Activated CD8-positive, alpha-beta memory T cell treated with anti-CD3 and anti-CD28 coated beads, Interleukin-2, amount 50 U/mL, for 4 hours (primary cell): Measurements from ENCODE around the gene ERGIC1.
A peak's percentile ranks its signal among the peaks of the same experiment; 100 is the strongest.
"Not testable (repeated sequence)": the region's sequence is repeated elsewhere in the genome, so short reads cannot be mapped to it uniquely, and the experiment has no call there.

Experiments
- DNase-seq: peaks from one replicate; pipeline ENCODE4 v3.0.0-alpha.2; 2020

The ERGIC1 gene

DNA sequence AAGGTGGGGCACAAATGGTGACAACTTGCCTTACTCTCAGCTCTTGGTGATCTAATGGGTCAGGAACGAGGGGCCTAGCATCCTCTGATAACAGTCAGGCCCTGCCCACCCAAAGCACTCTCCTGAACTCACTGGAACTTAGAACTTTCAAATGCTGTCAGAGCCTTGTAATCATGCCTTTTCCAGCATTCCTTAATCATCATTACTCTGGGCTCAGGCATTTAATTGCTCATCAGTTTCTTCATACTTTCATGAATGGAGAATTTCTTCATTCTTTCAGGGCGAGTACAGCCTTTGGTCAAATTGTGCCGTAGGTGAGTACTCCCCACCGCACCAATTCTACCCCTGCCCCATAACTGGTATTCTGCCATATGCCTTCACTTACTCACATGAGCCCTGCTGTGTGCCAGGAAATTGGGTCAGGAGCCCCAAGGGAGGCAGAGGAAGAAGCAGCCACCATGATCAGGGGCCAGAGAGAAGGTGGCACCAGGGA, 32.8 kb upstream of the ERGIC1 start:
- DNase-seq = no peak

DNA sequence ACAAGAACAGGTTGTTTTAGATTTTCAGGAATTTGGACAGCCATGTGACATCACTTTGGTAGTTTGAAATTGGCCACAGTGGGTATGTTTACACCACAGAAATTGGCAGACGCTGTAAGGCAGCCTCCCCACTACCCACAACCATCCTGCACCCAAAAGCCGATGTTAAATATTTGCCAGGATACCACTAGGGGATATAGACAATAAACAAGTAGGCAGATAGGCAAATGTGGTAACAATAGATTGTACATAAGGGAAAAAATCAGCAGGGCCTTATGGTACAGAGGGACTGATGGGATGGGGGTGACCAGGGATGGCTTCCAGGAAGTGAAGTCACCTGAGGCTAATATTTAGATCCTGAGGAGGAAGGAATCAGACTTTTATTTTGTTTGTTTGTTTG, 31.9 kb upstream of the ERGIC1 start:
- DNase-seq = no peak

DNA sequence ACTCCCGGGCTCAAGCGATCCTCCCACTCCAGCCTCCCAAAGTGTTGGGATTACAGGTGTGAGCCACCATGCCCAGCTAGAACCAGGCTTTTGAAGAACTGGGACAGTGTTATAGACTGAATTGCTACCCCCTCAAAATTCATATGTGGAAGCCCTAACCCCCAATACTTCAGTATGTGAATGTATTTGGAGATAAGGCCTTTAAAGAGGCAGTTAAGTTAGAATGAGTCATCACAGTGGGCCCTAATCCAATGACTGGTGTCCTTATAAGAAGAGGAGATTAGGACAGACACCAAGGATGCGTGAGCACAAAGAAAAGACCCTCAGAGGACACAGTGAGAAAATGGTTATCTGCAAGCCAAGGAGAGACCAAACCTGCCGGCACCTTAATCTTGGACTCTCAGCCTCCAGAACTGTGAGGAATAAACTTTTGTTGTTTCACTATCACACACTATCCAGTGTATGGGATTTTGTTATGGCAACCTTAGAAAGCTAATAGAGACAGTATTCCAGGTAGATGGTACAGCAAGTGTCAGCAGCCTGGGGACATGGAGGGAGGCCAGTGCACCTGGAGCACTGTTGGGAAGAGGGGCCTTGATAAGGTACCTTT, 31.4 kb upstream of the ERGIC1 start:
- DNase-seq = no peak

DNA sequence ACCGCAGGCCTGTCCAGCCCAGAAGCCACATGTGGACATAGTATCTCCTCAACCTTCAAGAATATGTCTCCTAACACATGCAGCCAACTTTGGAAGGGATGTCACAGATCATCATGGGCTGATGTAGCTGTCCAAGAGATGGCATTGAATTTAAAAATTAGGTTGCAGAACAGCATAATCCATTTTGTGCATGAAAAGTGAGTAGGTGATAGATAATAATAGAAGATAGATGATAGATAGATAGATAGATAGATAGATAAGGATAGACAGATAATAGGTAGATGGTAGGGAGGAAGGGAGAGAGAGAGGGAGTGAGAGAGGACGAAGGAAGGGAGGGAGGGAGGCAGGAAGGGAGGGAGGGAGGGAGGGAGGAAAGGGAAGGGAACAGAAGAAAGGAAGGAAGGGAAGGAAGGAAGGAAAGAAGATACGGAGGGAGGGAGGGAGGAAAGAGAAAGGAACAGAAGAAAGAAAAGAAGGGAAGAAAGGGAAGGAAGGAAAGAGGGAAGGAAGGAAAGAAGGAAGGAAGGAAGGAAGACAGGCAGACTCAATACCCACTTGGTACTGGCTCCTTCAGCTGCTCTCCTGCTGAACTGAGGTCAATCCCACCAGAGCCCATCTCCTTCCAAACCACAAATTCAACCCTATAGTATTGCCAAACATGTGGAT, 28.9 kb upstream of the ERGIC1 start:
- DNase-seq = no peak

DNA sequence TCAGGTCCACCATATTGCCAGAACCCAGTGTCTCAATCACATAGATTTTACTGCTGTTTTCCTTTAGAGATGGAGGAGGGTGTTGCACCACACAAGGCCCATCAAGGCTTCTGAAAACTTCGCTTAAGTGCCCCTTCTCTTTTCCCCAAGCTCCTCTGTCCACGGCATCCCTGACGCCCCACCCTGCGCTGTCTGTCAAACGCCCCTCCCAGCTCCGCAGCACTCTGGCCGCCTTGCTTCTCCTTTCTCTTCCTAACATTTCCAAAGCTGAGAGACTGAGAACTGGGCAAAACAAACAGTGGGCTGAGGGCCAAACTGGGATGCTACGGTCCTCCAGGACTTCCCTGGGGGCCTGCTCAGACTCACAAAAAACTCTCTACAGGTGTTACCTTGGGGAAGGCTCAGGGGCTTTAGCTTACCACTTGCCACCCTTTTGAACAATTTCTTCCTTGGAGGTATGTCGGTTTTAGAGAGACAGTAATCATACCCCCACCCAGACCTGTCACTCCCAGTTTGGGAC, 28.3 kb upstream of the ERGIC1 start:
- no peak for DNase-seq

DNA sequence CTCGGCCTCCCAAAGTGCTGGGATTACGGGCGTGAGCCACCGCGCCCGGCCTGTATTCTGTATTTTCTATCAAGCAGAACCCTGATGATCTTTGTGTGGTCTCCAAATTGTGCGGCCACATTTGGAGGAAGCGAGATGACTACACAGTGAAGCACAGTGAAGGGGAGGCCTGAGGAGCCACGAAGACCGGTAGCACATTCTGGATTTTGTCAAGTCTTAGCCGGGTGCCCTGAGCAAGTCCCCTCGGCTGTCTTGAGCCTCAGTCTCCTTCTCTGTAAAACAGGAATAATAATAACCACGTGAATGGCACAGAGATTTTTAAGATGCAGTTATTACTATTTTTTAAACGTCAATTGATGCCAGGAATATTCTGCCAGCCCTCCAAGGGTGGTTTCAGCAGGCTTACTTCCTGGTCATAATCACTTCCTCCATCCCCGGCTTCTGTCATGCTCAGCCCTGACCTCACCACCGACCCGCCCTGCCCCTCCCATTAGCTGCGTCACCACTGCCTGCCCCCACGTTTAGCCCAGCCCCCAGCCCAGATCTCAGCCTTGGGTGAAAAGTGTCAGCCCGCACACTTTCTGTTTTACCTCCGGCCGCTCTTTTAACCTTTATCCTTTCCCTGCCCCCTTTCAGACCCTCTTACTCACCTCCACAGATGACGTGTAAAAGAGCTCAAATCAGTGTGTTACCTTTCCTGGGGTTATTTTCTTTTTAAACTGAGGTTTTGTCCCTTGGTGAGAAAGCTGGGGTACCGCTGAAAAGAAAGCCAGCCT, 27.0 kb upstream of the ERGIC1 start:
- DNase-seq = peak; percentile 87

DNA sequence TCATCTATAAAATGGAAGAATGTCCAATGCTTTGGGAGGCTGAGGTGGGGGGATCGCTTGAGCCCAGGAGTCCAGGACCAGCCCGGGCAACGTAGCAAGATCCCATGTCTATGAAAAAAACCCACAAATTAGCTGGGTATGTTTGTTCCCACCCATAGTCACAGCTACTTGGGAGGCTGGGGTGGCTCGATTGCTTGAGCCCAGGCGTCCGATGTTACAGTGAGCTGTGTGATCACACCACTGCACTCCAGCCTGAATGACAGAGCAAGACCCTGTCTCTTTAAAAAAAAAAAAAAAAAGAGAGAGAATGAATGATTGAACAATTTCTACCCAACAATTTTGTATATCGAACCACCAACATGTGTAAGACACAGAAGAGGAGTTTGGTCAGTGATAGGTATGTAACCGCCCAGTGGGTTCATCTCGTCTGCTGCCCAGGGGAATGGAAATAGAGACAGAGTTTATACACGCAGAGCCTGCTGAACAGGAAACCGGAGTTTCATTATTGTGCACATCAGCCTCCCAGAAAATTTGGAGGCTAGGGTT, 26.2 kb upstream of the ERGIC1 start:
- DNase-seq = no peak

DNA sequence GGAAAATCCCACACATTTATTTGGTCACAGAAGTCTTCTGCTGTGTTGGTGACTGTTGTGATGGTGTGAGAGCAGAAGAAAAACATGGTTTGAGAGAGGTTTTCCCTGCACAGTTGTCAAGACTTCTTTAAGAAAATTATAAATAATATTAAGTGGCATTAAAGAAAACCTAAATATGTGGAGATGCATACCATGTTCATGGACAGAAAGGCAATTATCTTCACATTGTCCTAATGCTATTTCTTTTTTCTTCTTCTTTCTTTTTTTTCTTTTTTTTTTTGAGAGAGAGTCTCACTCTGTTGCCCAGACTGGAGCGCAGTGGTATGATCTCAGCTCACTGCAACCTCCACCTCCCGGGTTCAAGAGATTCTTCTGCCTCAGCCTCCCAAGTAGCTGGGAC, 24.3 kb upstream of the ERGIC1 start:
- no peak for DNase-seq

DNA sequence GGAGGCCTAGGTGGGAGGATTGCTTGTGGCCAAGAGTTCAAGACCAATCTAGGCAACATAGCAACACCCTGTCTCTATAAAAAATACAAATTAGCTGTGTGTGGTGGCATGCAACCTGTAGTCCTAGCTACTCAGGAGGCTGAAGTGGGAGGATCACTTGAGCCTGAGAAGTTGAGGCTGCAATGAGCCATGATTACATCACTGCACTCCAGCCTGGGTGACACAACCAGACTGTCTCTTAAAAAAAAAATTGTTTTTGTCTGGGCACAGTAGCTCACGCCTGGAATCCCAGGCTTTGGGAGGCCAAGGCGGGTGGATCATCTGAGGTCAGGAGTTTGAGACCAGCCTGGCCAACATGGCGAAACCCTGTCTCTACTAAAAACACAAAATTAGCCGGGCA, 23.1 kb upstream of the ERGIC1 start:
- DNase-seq = not testable (repeated sequence)

DNA sequence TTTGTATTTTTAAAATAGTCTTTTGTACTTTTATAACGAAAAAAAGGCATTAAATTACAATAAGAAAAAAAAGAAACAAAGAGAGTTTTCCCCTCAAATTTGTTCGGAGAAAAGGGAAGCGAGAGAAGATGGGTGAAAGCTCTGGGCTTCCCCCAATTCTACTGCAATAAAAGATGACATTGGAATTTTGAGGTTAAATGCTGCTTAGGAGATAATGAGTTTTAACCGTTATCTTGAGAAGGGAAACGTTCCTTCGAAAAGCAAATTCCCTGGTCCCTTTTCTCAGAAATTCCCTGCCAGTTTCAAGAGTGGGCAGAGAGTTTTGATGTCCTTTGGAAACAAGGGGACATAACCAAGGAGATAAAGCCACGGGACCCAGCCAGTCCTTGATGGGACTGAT, 18.4 kb upstream of the ERGIC1 start:
- no peak for DNase-seq

DNA sequence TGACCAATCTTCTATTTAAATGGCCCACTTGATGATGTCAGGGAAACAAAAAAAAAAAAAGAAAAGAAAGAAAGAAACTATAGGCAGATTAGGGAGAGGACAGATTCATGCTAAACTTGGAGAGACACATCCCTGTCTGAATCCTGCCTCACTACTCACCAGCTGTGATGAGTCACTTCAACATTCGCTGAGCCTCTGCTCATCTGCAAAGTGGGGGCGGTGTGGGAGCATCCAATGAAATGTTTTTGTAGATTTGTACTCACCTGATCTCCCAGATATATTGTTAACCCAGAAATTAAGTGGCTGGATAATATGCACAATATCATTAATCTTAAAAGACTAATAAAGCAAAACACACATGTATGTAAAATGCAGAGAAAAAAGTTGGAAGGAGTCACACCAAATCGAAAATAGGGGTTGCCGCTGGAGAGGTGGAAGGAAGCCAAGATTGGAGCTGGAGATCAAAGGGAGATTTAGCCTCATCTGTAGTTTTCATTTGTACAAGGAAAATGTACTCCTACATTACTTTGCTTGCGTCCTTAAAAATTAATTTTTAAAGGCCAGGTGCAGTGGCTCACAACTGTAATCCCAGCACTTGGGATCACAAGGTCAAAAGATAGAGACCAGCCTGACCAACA, 17.0 kb upstream of the ERGIC1 start:
- no peak for DNase-seq

DNA sequence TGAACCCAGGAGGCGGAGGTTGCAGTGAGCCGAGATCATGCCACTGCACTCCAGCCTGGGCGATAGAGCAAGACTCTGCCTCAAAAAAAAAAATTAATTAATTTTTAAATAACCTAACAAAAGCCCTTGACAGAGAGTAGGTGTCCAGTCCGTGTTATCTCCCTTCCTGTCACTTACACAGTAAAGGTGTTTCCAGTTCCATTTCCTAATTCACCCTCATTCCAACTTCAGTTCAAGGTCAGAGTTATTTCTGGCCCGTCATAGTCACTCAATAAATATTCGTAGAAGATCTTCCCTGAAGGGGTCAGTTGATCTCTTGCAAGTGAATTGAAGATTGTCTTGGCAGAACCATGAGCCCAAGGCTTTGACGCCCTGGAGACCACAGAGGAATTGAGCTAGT, 16.4 kb upstream of the ERGIC1 start:
- DNase-seq = no peak

DNA sequence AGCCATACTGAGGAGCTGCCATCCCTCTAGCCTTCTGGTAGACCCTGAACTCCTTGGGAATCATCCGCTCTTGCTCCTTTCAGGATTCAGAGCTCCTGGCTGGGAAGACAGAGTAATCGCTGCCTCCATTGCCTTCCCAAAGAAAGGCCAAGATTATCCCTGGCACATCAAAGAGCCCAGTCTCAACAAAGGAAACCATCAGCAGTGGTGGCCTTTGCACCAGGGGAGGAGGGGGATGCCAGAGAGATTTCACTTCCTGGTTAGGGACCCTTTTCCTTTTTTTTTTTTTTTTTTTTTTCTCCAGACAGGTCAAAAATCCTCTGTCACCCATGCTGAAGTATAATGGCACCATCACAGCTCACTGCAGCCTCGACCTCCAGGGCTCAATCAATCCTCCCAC, 16.0 kb upstream of the ERGIC1 start:
- DNase-seq = no peak

DNA sequence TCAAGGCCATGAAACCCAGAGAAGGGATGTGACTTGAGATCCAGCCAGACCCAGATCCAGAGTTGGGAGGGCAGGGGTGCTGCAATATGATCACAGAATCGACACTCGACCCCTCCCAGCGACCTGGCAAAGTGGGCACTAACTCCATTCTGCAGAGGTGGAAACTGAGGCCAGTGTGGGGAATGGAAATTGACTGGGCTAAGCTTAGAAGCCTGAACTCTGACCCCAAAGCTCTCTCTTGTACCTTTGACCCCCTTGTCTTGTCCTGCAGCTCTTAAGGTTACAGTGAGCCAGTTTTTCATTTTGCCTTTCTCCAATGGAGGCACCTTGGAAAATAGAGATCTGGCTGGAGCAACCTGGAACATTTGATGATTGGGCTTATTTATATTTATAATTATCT, 14.5 kb upstream of the ERGIC1 start:
- DNase-seq = no peak

DNA sequence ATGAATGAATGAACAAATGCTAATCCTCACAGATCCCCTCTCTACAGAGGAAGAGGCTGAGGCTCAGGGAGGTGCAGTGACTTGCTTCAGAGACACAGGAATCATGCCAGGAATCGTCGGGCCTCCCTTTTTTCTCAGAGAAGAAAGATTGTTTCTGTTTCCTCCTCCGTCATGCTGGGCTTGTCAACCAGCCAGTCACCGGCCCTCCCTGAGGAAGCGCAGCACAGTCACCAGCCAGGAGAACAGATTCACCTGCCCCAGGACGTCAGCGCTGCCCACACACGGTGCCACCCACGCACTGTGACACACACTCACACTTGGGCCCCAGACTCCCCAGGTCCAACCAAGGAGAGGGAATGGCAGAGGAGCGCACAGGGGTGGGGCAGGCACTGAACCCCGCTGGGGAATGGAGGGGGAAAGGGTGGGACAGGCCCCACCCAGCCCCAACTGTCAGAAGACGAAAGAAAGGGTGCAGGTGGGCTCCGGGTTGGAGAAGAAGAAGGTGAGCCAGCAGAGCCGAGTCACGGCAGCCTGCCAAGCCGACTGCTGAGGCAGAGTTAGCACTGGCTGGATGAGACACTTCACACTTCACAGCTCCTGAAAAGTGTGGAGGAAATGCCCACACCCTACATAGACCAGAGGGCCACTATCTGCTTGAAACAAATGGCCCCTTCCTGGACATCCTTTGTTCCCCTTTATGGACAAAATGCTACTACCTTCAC, 13.8 kb upstream of the ERGIC1 start:
- peak; percentile 44 for DNase-seq

DNA sequence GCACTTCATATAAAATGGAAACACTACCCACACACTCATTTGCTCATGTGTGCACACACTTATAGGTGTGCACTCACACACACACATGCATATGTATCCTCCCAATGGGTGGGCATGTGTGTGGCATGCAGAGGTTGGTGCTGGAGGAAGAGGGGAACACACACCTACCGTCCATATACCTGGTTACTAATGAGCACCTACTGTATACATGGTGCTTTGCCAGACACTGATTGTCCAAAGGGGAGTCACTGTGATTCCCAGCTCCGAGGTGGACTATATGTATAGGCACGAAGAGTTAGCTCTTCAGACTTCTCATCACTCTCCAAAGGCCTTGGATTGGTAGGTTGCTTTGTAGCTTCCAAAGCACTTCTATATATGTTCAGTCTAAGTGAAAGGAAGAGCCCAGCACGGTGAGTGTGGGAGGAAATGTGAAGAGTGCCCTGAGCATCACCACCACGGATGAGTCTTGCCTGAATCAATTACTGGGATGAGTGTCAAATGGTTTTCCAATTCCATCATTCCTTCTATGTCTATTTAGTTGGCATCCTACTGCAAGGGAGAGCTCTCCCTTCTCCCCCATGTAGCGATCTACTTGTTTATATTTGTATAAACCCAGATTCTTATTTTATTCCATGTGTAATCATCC, 12.6 kb upstream of the ERGIC1 start:
- DNase-seq = no peak

DNA sequence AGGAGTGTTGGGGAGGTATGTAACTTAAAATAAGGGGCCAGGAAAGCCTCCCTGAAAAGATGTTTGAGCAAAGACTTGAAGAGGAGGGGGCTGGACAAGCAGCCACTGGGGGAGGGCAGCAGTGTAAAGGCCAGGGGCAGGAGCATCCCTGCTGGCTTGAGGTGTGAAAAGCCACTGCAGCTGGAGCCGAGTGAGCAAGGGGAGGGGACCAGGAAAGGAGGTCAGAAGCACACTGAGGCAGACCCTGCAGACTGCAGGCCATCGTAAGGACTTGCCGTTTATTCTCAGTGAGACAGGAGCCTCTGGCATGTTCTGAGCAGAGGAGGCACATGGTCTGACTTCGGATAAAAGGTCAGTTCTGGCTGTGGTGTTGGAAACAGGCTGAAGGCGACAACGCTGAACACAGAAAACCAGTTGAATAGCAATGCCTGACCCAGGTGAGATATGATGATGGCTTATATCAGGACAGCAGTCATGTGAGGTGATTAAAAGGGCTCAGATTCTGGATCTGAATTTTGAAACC, 10.2 kb upstream of the ERGIC1 start:
- no peak for DNase-seq

DNA sequence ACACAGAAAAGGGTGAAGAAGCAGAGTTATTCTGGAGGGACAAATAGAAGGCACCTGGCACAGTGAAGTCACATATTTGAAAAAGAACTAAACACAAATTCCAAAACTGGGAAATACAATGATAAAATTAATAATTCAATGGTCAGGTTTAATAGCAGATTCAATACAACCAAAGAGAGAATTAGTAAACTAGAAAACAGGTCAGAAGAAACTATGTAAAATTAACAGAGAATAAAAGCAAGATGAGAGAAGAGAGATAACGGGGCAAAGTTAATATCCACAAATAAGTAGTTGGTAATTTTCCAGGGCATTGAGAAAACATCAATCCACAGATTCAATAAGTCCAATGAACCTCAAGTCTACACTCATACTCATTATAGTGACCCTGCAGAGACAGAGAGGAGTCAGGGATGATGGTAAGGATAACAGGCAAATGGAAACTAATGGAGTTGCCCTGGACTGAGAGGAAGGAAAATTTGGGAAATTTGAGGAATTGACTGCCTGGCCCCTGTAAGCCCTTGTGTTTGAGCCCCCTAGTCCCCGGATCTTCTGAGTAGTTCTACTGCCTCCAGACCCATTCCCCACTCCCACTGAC, 8.3 kb upstream of the ERGIC1 start:
- DNase-seq = no peak

DNA sequence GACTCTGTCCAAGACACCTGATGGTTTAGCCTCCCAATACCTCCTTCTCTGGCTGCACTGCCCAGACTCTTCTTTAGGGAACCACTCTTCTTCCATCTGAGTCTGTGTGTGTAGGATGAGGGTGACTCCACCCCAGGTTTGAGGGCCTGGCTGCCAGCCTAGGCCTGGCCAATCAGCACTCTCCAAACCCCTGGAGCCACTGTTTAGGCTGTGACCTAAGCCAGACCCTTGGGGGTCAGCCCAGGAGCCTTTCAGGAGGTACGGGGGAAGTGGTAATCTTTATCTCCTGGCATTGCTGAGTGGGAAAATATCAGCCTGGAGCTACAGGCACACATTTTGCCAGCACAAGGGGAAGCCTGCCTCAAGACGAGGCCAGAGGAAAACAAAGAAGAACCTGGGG, 6.2 kb upstream of the ERGIC1 start:
- DNase-seq = no peak

DNA sequence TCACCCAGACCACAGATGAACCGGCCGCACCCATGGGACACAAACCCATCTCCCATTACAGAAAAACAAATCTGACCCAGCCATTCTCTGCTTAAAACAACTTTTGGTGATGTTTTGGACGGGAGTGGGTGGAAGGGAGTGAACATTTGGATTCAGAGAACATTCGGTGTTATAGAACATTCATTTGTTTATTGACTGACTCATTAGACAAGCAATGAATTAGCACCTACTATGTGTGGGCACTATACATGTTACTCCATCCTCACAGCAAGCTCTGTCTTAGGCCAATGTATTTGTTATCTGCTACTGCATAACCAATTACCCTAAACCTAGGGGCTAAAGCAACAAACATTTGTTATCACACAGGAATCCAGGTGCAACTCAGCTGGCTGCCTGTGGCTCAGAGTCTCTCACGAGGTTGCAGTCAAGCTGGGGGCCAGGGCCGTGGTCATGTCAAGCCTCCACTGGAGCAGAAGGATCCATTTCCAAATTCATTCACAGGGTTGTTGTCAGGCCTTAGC, 5.1 kb upstream of the ERGIC1 start:
- no peak for DNase-seq

DNA sequence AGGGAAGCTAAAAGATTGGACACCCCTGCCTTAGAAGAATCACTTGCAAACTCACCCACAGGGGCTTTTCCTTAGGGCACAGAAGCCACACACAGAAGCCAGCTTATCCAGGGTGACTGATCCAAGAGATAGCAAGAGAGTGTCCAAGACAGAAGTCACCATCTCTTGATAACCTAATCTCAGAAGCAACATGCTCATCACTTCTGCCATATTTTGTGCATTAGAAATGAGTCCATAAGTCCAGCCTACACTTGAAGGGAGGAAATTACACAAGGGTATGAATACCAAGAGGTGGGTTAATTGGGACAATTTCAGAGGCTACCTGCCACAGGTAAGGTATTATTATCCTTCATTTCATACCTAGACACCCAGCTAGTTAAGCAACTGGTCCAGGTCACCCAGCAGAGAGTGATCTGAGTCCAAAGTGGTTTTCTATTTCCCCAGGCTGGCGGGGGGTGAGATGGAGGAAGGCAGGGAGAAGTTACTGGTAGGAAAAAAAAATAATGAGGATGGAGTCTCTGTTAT, 3.7 kb upstream of the ERGIC1 start:
- DNase-seq = no peak
